Neural cell (in vitro differentiated cells): Measurements from ENCODE around the gene SSR4. TPM values are rescaled to one million over a fixed set of nuclear protein-coding genes. Genes with fewer than 3 reads are reported as not detected.

ENCODE experiments used
- H2AFZ ChIP-seq: fragments of 200-600, 300-800 bp; sonication (generic), shearing (Covaris generic); 2 replicates; pipeline ENCODE4 v1.6.0; 2014; ENCODE audit warnings: low read depth, mild to moderate bottlenecking, antibody characterized with exemption, low read length, moderate library complexity
- H3F3A ChIP-seq: fragments of 200-600 bp; shearing (Covaris generic); 2 replicates; pipeline ENCODE4 v1.6.1; 2016; ENCODE audit warnings: mild to moderate bottlenecking, moderate library complexity, mixed read lengths, antibody characterized with exemption, low read length; ENCODE audit not compliant: insufficient read depth, poor library complexity, severe bottlenecking
- H3K27ac ChIP-seq: fragments of 200-600, 300-800 bp; sonication (generic), shearing (Covaris generic); 2 replicates; pipeline ENCODE4 v1.5.1; 2014; ENCODE audit warnings: mild to moderate bottlenecking, low read length, moderate library complexity
- H3K27me3 ChIP-seq: fragments of 300-800, 200-600 bp; sonication (generic), shearing (Covaris generic); 2 replicates; pipeline ENCODE4 v1.6.0; 2014; ENCODE audit warnings: mild to moderate bottlenecking, low read depth, low read length, moderate library complexity; ENCODE audit not compliant: insufficient read depth
- H3K36me3 ChIP-seq: fragments of 300-800, 200-600 bp; sonication (generic), shearing (Covaris generic); 2 replicates; pipeline ENCODE4 v1.5.1; 2014; ENCODE audit warnings: mild to moderate bottlenecking, antibody characterized with exemption, low read length, moderate library complexity; ENCODE audit not compliant: insufficient read depth
- H3K4me2 ChIP-seq: fragments of 300-800, 200-600 bp; sonication (generic), shearing (Covaris generic); 2 replicates; pipeline ENCODE4 v1.6.0; 2014; ENCODE audit warnings: mild to moderate bottlenecking, low read length
- H3K4me3 ChIP-seq: fragments of 300-800, 200-600 bp; sonication (generic), shearing (Covaris generic); 2 replicates; pipeline ENCODE4 v1.5.1; 2014; ENCODE audit warnings: mild to moderate bottlenecking, low read length, moderate library complexity
- H3K79me2 ChIP-seq: fragments of 200-600 bp; shearing (Covaris generic); replicated peaks from 2 replicates; pipeline ENCODE4 v1.6.0; 2014; ENCODE audit warnings: mild to moderate bottlenecking, low read length, moderate library complexity; ENCODE audit not compliant: insufficient read depth
- H3K9ac ChIP-seq: fragments of 300-800, 200-600 bp; sonication (generic), shearing (Covaris generic); 2 replicates; pipeline ENCODE4 v1.6.1; 2016; ENCODE audit warnings: mild to moderate bottlenecking, low read length, mixed read lengths
- H3K9me2 ChIP-seq: fragments of 200-600 bp; shearing (Covaris generic); 2 replicates; pipeline ENCODE4 v1.6.1; 2016; ENCODE audit warnings: mild to moderate bottlenecking, low read length, mixed read lengths; ENCODE audit not compliant: insufficient read depth
- H3K9me3 ChIP-seq: fragments of 200-600, 300-800 bp; sonication (generic), shearing (Covaris generic); 2 replicates; pipeline ENCODE4 v1.6.1; 2016; ENCODE audit warnings: mild to moderate bottlenecking, mixed run types, low read length, moderate library complexity, mixed read lengths
- H4K20me1 ChIP-seq: fragments of 200-600 bp; shearing (Covaris generic); 2 replicates; pipeline ENCODE4 v1.6.1; 2016; ENCODE audit warnings: mild to moderate bottlenecking, mixed run types; ENCODE audit not compliant: insufficient read depth
- CTCF ChIP-seq: fragments of 450-650 bp; IDR thresholded peaks from 2 replicates; pipeline ENCODE4 v1.5.1; 2014; ENCODE audit warnings: antibody characterized with exemption, mild to moderate bottlenecking, moderate library complexity; ENCODE audit not compliant: poor library complexity, severe bottlenecking
- EP300 ChIP-seq: fragments of 450-650 bp; conservative IDR thresholded peaks from 2 replicates; pipeline ENCODE4 v1.6.1; 2014; ENCODE audit warnings: antibody characterized with exemption, mild to moderate bottlenecking, moderate library complexity; ENCODE audit not compliant: poor library complexity, severe bottlenecking
- EZH2 ChIP-seq: fragments of 200-600, 300-800 bp; shearing (Covaris generic), sonication (generic); IDR thresholded peaks from 2 replicates; pipeline ENCODE4 v1.6.1; 2014; ENCODE audit warnings: antibody characterized with exemption, low read length, borderline replicate concordance, mild to moderate bottlenecking; ENCODE audit not compliant: insufficient read depth, poor library complexity, severe bottlenecking
- MXI1 ChIP-seq: fragments of 450-650 bp; conservative IDR thresholded peaks from 2 replicates; pipeline ENCODE4 v1.6.1; 2014; ENCODE audit warnings: antibody characterized with exemption, mild to moderate bottlenecking; ENCODE audit not compliant: poor library complexity, severe bottlenecking
- POLR2AphosphoS5 ChIP-seq: IDR thresholded peaks from 2 replicates; pipeline ENCODE4 v1.6.1; 2012
- RAD21 ChIP-seq: fragments of 450-650 bp; conservative IDR thresholded peaks from 2 replicates; pipeline ENCODE4 v1.6.1; 2014; ENCODE audit warnings: antibody characterized with exemption, mild to moderate bottlenecking, moderate library complexity
- REST ChIP-seq: IDR thresholded peaks from 2 replicates; pipeline ENCODE4 v1.6.1; 2012; ENCODE audit warnings: borderline replicate concordance
- SMC3 ChIP-seq: fragments of 450-650 bp; conservative IDR thresholded peaks from 2 replicates; pipeline ENCODE4 v1.6.1; 2014; ENCODE audit warnings: antibody characterized with exemption, mild to moderate bottlenecking, moderate library complexity; ENCODE audit not compliant: poor library complexity
- TAF1 ChIP-seq: IDR thresholded peaks from 2 replicates; pipeline ENCODE4 v1.6.1; 2012; ENCODE audit warnings: low read depth
- polyA plus RNA-seq: library from polyadenylated mRNA; depleted of rRNA; stranded (reverse); fragments of >200 nt; gene quantifications from 2 replicates; pipeline ENCODE4 v1.2.3, GENCODE V29; 2014

SSR4 gene
- polyA plus RNA-seq, 1 donor from 2014 or later: 186 TPM

- H2AFZ ChIP-seq: no peak overlapping the region
- no peaks in the 10 kb centered on the region for H3F3A ChIP-seq
- no peaks in the 10 kb centered on the region for H3K79me2 ChIP-seq
- no peak overlapping the region for H3K27ac ChIP-seq
- H3K9me3 ChIP-seq: no peaks in the 10 kb centered on the region
- no peaks in the 10 kb centered on the region for H3K36me3 ChIP-seq
- no peak for TF ChIP-seq SMC3
- no peak for TF ChIP-seq RAD21
- TF ChIP-seq EZH2: no peak
- no peak for TF ChIP-seq POLR2AphosphoS5
- no peak for TF ChIP-seq EP300
- no peak for TF ChIP-seq REST
- TF ChIP-seq TAF1: no peak
- H3K27me3 ChIP-seq: no peaks in the 10 kb centered on the region
- no peak overlapping the region for H3K4me2 ChIP-seq
- H3K9me2 ChIP-seq: no peaks in the 10 kb centered on the region
- H3K4me3 ChIP-seq: no peak overlapping the region
- no peaks in the 10 kb centered on the region for H4K20me1 ChIP-seq
- no peak overlapping the region for H3K9ac ChIP-seq
Measured at GRCh38 chrX:153771415-153772315, 22.8 kb upstream of the SSR4 start.

GRCh38 chrX:153772316-153773217 is 21.9 kb upstream of the SSR4 start:
- no peaks in the 10 kb centered on the region for H3K9me3 ChIP-seq
- no peak overlapping the region for H3K9ac ChIP-seq
- H3K27me3 ChIP-seq: no peaks in the 10 kb centered on the region
- H3K27ac ChIP-seq: no peak overlapping the region
- H3F3A ChIP-seq: no peaks in the 10 kb centered on the region
- H3K4me3 ChIP-seq: no peak overlapping the region
- TF ChIP-seq POLR2AphosphoS5: no peak
- no peak for TF ChIP-seq RAD21
- no peak for TF ChIP-seq REST
- no peak for TF ChIP-seq EP300
- no peak for TF ChIP-seq SMC3
- TF ChIP-seq EZH2: no peak
- TF ChIP-seq CTCF: no peak
- no peak for TF ChIP-seq MXI1
- TF ChIP-seq TAF1: no peak
- no peaks in the 10 kb centered on the region for H3K36me3 ChIP-seq
- no peak overlapping the region for H2AFZ ChIP-seq
- no peaks in the 10 kb centered on the region for H3K79me2 ChIP-seq
- H3K4me2 ChIP-seq: no peak overlapping the region
- no peaks in the 10 kb centered on the region for H3K9me2 ChIP-seq
- no peaks in the 10 kb centered on the region for H4K20me1 ChIP-seq
